ENCODE data around the gene KCNRG.

KCNRG gene

GRCh38 chr13:50070186-50070585 lies 54.9 kb downstream of the KCNRG start:
- H3K4me3 ChIP-seq (ENCODE audit: low read depth, low read length) = no peak overlapping the region
- DNase-seq = no peak
- no peaks in the 10 kb centered on the region for H3K36me3 ChIP-seq (replicated peaks)
- in situ Hi-C loops (cut with HindIII; ENCODE audit: low pct_ligation_motif_present, low sequenced_read_pairs) = no loop called here
- H3K27ac ChIP-seq = no peak overlapping the region
- TF ChIP-seq, protein P1, sequence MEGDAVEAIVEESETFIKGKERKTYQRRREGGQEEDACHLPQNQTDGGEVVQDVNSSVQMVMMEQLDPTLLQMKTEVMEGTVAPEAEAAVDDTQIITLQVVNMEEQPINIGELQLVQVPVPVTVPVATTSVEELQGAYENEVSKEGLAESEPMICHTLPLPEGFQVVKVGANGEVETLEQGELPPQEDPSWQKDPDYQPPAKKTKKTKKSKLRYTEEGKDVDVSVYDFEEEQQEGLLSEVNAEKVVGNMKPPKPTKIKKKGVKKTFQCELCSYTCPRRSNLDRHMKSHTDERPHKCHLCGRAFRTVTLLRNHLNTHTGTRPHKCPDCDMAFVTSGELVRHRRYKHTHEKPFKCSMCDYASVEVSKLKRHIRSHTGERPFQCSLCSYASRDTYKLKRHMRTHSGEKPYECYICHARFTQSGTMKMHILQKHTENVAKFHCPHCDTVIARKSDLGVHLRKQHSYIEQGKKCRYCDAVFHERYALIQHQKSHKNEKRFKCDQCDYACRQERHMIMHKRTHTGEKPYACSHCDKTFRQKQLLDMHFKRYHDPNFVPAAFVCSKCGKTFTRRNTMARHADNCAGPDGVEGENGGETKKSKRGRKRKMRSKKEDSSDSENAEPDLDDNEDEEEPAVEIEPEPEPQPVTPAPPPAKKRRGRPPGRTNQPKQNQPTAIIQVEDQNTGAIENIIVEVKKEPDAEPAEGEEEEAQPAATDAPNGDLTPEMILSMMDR (IDR thresholded peaks at IDR 0.05; ENCODE audit: low read depth, low read length, missing control alignments) = no peak
- H3K27me3 ChIP-seq (replicated peaks) = no peaks in the 10 kb centered on the region
